ENCODE measurements around the gene LRRN1.

- TF ChIP-seq CTCF (conservative IDR thresholded peaks at IDR 0.05; ENCODE audit: low read depth, low read length): no peak
- TF ChIP-seq EZH2 (IDR thresholded peaks at IDR 0.05; ENCODE audit: low read length, unreplicated experiment): no peak
- no peak for TF ChIP-seq EZH2phosphoT487 (IDR thresholded peaks at IDR 0.05; ENCODE audit: borderline replicate concordance, low read length)
Measured at GRCh38 chr3:3817865-3818264, 18.6 kb downstream of the LRRN1 start.
